Activated T-cell treated with anti-CD3 and anti-CD28 coated beads, Interleukin-2, amount 50 U/mL, for 4 hours (primary cell): ENCODE results near the gene ARHGEF3. TPM values are rescaled to one million over a fixed set of nuclear protein-coding genes. Genes with fewer than 3 reads are reported as not detected.

Source experiments
- ATAC-seq, 2 donors: fragments of 200-7000 bp; cut with Tn5 transposase; one replicate each; pipeline ENCODE4 v1.10.0; 2021
- DNase-seq: peaks from one replicate; pipeline ENCODE4 v3.0.0-alpha.2; 2020
- H3K27me3 Mint-ChIP-seq: one replicate; pipeline ENCODE4 v1.8.0; 2021; ENCODE audit warnings: low read depth, mixed read lengths
- H3K36me3 Mint-ChIP-seq: one replicate; pipeline ENCODE4 v1.8.0; 2022; ENCODE audit warnings: mixed read lengths; ENCODE audit not compliant: insufficient read depth
- H3K4me1 Mint-ChIP-seq: one replicate; pipeline ENCODE4 v1.8.0; 2021; ENCODE audit warnings: low read depth, mixed read lengths
- H3K4me3 Mint-ChIP-seq: one replicate; pipeline ENCODE4 v1.8.0; 2021; ENCODE audit warnings: mild to moderate bottlenecking, moderate library complexity, mixed read lengths
- H3K9me3 Mint-ChIP-seq: one replicate; pipeline ENCODE4 v1.8.0; 2021; ENCODE audit warnings: mixed read lengths
- total RNA-seq, 3 donors: library from RNA; stranded (reverse); gene quantifications; one replicate each; pipeline ENCODE4 v1.2.1, GENCODE V29; 2021

Gene ARHGEF3
- total RNA-seq, 3 donors from 2014 or later: 42.4 to 53.9 (median 44.7) TPM

- no peaks in the 10 kb centered on the region for H3K27me3 Mint-ChIP-seq
- H3K9me3 Mint-ChIP-seq: no peaks in the 10 kb centered on the region
- DNase-seq: no peak
- H3K4me1 Mint-ChIP-seq: peaks cover 80% of the 10 kb centered on the region
- no peak for ATAC-seq
- H3K36me3 Mint-ChIP-seq: peaks cover 18% of the 10 kb centered on the region
- peak overlapping the region; percentile 95 for H3K4me3 Mint-ChIP-seq
Observed at GRCh38 chr3:56795097-56795828, 6.5 kb downstream of the ARHGEF3 start.

DNA sequence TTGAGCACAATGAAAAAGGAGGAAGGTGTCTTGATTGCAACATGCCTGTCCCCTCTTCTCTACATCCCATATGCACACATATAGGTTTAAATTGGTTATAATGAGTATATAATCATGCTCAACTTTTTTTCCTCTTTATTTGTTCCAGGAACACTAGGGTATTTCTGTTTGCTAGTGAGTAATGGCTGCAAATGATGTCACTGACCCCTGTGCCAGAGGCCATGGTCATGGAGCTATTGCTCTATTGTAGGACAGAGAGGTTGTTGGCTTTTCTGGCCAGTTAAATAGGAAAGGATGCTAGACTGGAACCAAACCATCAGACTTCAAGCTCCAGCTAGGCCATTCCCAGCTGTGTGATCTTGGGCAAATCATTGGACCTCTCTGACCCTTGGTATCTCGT lies 9.6 kb downstream of the ARHGEF3 start:
- Mint-ChIP-seq H3K36me3 (peaks cover 21% of the 10 kb centered on the region), H3K4me1 (peaks cover 90% of the 10 kb centered on the region), H3K27me3 (no peaks in the 10 kb centered on the region), H3K4me3 (no peak overlapping the region), H3K9me3 (no peaks in the 10 kb centered on the region)
- DNase-seq (no peak), ATAC-seq (no peak)

DNA sequence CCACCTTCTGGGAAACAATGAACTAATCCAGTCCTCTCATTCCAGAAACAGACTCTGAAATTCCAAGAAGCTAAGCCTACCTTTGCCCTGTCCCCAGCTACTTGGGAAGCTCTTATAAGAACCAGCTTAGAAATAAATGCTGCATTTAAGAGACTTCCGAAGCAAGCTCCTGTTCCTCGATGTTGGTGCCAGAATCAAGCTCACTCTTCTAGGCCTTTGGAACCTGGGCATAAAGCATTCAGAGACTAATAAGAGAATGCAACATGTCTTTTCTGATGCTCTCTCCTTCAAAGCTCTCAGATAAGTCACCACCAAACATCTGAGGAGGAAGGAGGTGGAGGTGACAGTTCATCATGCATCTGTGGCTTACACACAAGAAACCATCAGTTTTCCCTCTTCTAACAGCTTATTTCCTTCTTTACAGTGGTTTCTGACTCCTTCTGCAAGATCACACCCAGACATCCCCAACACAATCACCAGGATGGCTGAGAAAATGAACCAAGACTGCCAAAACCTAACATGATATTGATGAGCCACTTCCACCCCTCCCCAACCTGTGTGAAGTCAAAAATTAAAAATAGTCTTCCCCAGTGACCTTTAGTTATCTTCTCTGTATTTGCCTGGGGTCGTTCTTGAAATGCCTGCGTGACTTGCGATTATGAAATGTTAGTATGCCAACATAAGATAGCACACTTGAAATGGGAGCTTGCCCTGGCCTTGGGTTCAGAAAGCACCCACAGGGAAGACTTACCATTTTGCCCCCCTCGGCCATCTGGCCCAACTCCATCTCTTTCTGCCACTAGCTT lies 11.5 kb downstream of the ARHGEF3 start:
- peak; percentile 84 to 85 for ATAC-seq
- no peaks in the 10 kb centered on the region for H3K9me3 Mint-ChIP-seq
- H3K4me1 Mint-ChIP-seq: peaks cover 90% of the 10 kb centered on the region
- no peak for DNase-seq
- no peaks in the 10 kb centered on the region for H3K27me3 Mint-ChIP-seq
- peak overlapping the region; percentile 31 for H3K4me3 Mint-ChIP-seq
- peaks cover 16% of the 10 kb centered on the region for H3K36me3 Mint-ChIP-seq

- no peak for ATAC-seq
Observed at GRCh38 chr3:56789076-56789475, 12.7 kb downstream of the ARHGEF3 start.

GRCh38 chr3:56788521-56788920 lies 13.2 kb downstream of the ARHGEF3 start:
- H3K4me1 Mint-ChIP-seq: peaks cover 93% of the 10 kb centered on the region
- no peaks in the 10 kb centered on the region for H3K27me3 Mint-ChIP-seq
- peak overlapping the region; percentile 54 for H3K4me3 Mint-ChIP-seq
- H3K36me3 Mint-ChIP-seq: peaks cover 11% of the 10 kb centered on the region
- DNase-seq: no peak
- ATAC-seq: no peak
- no peaks in the 10 kb centered on the region for H3K9me3 Mint-ChIP-seq

More at GRCh38 chr3:56789076-56789475, 12.7 kb downstream of the ARHGEF3 start:
- Mint-ChIP-seq H3K4me1 (peaks cover 92% of the 10 kb centered on the region), H3K4me3 (peak overlapping the region; percentile 54), H3K27me3 (no peaks in the 10 kb centered on the region), H3K36me3 (peaks cover 14% of the 10 kb centered on the region), H3K9me3 (no peaks in the 10 kb centered on the region)
- DNase-seq: no peak

GRCh38 chr3:56787784-56788256 lies 13.9 kb downstream of the ARHGEF3 start:
- Mint-ChIP-seq H3K4me3 (peak overlapping the region; percentile 54), H3K9me3 (no peaks in the 10 kb centered on the region), H3K36me3 (peaks cover 14% of the 10 kb centered on the region), H3K27me3 (no peaks in the 10 kb centered on the region), H3K4me1 (peaks cover 97% of the 10 kb centered on the region)
- DNase-seq (no peak), ATAC-seq (peak in 1 of 2 donors; percentile 15)

DNA sequence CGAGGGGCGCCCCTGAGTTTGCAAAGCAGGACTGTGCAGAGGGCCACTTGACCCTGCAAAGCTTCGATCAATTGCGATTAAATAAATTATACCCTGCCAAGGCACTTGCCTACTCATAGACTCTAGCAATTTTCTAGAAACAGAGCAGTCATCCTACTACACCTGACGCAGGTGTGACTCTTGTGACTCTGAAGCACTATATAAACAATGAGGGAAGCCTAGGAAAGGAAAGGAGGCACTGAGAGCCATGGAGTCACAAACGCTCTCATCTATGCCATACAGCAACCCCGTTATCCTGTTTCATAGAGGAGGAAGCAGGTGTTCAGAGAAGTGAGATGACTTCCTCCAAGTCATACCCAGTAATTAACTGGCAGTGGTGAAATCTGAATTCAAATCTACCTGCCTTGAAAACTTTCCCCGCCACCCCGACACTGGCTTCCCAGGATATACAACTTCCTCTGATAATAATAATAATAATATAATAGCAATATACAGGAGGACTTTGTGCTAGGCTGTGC lies 14.4 kb downstream of the ARHGEF3 start:
- DNase-seq: no peak
- H3K9me3 Mint-ChIP-seq: no peaks in the 10 kb centered on the region
- peaks cover 99% of the 10 kb centered on the region for H3K4me1 Mint-ChIP-seq
- ATAC-seq: no peak
- H3K4me3 Mint-ChIP-seq: peak overlapping the region; percentile 33
- peaks cover 14% of the 10 kb centered on the region for H3K36me3 Mint-ChIP-seq
- H3K27me3 Mint-ChIP-seq: no peaks in the 10 kb centered on the region

- peaks cover 97% of the 10 kb centered on the region for H3K4me1 Mint-ChIP-seq
- H3K27me3 Mint-ChIP-seq: no peaks in the 10 kb centered on the region
- H3K9me3 Mint-ChIP-seq: no peaks in the 10 kb centered on the region
- no peak for ATAC-seq
- no peak for DNase-seq
- peaks cover 19% of the 10 kb centered on the region for H3K36me3 Mint-ChIP-seq
- peak overlapping the region; percentile 3 for H3K4me3 Mint-ChIP-seq
Observed at GRCh38 chr3:56785499-56785898, 16.2 kb downstream of the ARHGEF3 start.

GRCh38 chr3:56784448-56785001 lies 17.2 kb downstream of the ARHGEF3 start:
- ATAC-seq: no peak
- H3K36me3 Mint-ChIP-seq: peaks cover 25% of the 10 kb centered on the region
- no peaks in the 10 kb centered on the region for H3K27me3 Mint-ChIP-seq
- H3K9me3 Mint-ChIP-seq: no peaks in the 10 kb centered on the region
- peak overlapping the region; percentile 72 for H3K4me3 Mint-ChIP-seq
- no peak for DNase-seq
- H3K4me1 Mint-ChIP-seq: peaks cover 97% of the 10 kb centered on the region

- ATAC-seq (peak; percentile 86), DNase-seq (peak; percentile 63)
- no peaks in the 10 kb centered on the region for H3K27me3 Mint-ChIP-seq
- peak overlapping the region; percentile 72 for H3K4me3 Mint-ChIP-seq
- H3K4me1 Mint-ChIP-seq: peaks cover 96% of the 10 kb centered on the region
- H3K36me3 Mint-ChIP-seq: peaks cover 28% of the 10 kb centered on the region
- no peaks in the 10 kb centered on the region for H3K9me3 Mint-ChIP-seq
Observed at GRCh38 chr3:56783644-56784447, 17.9 kb downstream of the ARHGEF3 start.

DNA sequence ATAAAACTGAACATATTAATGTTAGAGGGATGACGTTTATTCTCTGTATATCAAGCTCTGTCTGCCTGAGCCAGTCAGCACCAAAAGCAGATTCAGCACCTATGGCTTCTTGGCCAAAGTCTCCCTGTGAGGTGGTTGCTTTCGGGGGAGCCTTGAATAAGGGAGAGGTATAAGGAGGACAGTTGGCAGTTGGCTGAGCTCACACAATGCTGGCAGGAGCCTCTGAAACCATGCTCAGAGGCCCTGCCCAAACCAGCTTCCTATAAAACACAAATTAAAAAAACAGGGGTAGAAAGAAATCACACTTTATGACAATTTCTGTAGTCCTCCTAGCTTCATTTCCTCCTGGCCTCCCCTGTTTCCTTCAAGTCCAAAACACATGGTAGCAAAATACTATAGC lies 18.8 kb downstream of the ARHGEF3 start:
- no peak for DNase-seq
- Mint-ChIP-seq H3K4me1 (peaks cover 96% of the 10 kb centered on the region), H3K9me3 (no peaks in the 10 kb centered on the region), H3K27me3 (no peaks in the 10 kb centered on the region), H3K4me3 (peak overlapping the region; percentile 72), H3K36me3 (peaks cover 28% of the 10 kb centered on the region)
- ATAC-seq: no peak

- ATAC-seq: no peak
- H3K4me1 Mint-ChIP-seq: peaks cover 96% of the 10 kb centered on the region
- H3K27me3 Mint-ChIP-seq: no peaks in the 10 kb centered on the region
- H3K4me3 Mint-ChIP-seq: peak overlapping the region; percentile 72
- no peak for DNase-seq
- H3K9me3 Mint-ChIP-seq: no peaks in the 10 kb centered on the region
- peaks cover 28% of the 10 kb centered on the region for H3K36me3 Mint-ChIP-seq
Observed at GRCh38 chr3:56782215-56782614, 19.5 kb downstream of the ARHGEF3 start.

GRCh38 chr3:56781762-56782161 lies 20.0 kb downstream of the ARHGEF3 start:
- peaks cover 96% of the 10 kb centered on the region for H3K4me1 Mint-ChIP-seq
- DNase-seq (no peak), ATAC-seq (no peak)
- H3K4me3 Mint-ChIP-seq: no peak overlapping the region
- H3K36me3 Mint-ChIP-seq: peaks cover 29% of the 10 kb centered on the region
- H3K9me3 Mint-ChIP-seq: no peaks in the 10 kb centered on the region
- H3K27me3 Mint-ChIP-seq: no peaks in the 10 kb centered on the region

GRCh38 chr3:56780936-56781335 lies 20.8 kb downstream of the ARHGEF3 start:
- Mint-ChIP-seq H3K9me3 (no peaks in the 10 kb centered on the region), H3K27me3 (no peaks in the 10 kb centered on the region), H3K36me3 (peaks cover 29% of the 10 kb centered on the region), H3K4me3 (no peak overlapping the region), H3K4me1 (peaks cover 96% of the 10 kb centered on the region)
- no peak for DNase-seq
- ATAC-seq: no peak
